ENCODE data around the gene ELFN1. TPM values are rescaled to one million over a fixed set of nuclear protein-coding genes. Genes with fewer than 3 reads are reported as not detected.

Gene ELFN1
- total and polyA plus RNA-seq, 2 donors (not counting 3 experiments of a cell fraction or from before 2014, with no cell fraction given): 0.37 to 1.0 TPM

DNA sequence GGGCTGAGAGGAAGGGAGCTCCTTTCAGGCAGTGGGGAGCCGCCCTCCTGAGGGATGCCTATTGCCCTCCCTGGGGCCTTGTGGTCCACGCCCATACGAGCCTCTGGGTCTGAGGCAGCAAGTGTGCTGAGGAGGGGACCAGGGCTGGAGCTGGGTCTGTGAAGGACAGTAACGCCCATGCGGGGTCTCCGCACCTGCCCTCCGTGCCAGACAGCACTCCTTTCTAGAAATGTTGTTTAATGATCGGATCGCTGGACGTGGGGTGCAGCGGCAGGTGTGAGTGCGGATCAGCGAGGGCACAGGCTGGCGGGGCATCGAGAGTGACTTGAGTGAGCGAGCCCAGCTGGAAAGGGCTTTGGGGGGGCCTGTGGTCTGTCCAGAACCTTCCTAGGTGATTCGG is 70.1 kb downstream of the ELFN1 start:
- FAIRE-seq: no peak
- Histone ChIP-seq H3K9ac (replicated peaks; ENCODE audit: extremely low read depth, insufficient read depth, low read length) (no peak overlapping the region), H2AFZ (ENCODE audit: low read depth, low read length) (no peak overlapping the region), H3K4me3 (replicated peaks in 1 of 3; ENCODE audit: insufficient read depth in 1 of 3, low read depth in 1 of 3, low read length in 3 of 3) (no peak overlapping the region), H3K4me1 (ENCODE audit: control insufficient read depth, extremely low read depth, insufficient read depth, low read length) (peaks cover 15% of the 10 kb centered on the region), H3K9me3 (replicated peaks; ENCODE audit: control insufficient read depth, insufficient read depth, low read length) (no peaks in the 10 kb centered on the region), H3K9me1 (replicated peaks; ENCODE audit: control insufficient read depth, extremely low read depth, insufficient read depth, low read length) (no peaks in the 10 kb centered on the region), H3K79me2 (ENCODE audit: control insufficient read depth, insufficient read depth, low read length) (no peaks in the 10 kb centered on the region), H4K20me1 (replicated peaks; ENCODE audit: control insufficient read depth, extremely low read depth, insufficient read depth, low read length) (no peaks in the 10 kb centered on the region), H3K27me3 (ENCODE audit: control insufficient read depth in 2 of 2, insufficient read depth in 2 of 2, low read length in 2 of 2) (no peaks in the 10 kb centered on the region), H3K27ac (ENCODE audit: insufficient read depth, low read depth, low read length) (no peak overlapping the region), H3K36me3 (ENCODE audit: control insufficient read depth in 2 of 2, extremely low read depth in 1 of 2, insufficient read depth in 2 of 2, low read length in 2 of 2) (no peaks in the 10 kb centered on the region), H3K4me2 (ENCODE audit: insufficient read depth, low read length) (no peak overlapping the region)
- DNase-seq (ENCODE audit: low read depth, low spot score): no peak
- no TSS peak for BruUV-seq (replicated peaks)
- intact Hi-C loops (cut with micrococcal nuclease): no loop called here
- ChIA-PET POLR2A (no interaction called here), CTCF (no interaction called here)
- dilution Hi-C loops (cut with MboI; ENCODE audit: extremely low pct_ligation_motif_present, low sequenced_read_pairs): no loop called here
- TF ChIP-seq EZH2 (IDR thresholded peaks at IDR 0.05; ENCODE audit: borderline replicate concordance, low read depth, low read length, severe bottlenecking): no peak
- TF ChIP-seq JUN (IDR thresholded peaks at IDR 0.05; ENCODE audit: borderline replicate concordance, insufficient read depth, insufficient read length, low read depth): no peak
- no peak for TF ChIP-seq POLR2AphosphoS5 (IDR thresholded peaks at IDR 0.05; ENCODE audit: insufficient read depth, low read depth, low read length)
- TF ChIP-seq, protein P1, sequence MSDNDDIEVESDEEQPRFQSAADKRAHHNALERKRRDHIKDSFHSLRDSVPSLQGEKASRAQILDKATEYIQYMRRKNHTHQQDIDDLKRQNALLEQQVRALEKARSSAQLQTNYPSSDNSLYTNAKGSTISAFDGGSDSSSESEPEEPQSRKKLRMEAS (IDR thresholded peaks at IDR 0.05; ENCODE audit: insufficient read depth, insufficient read length): no peak
- TF ChIP-seq POLR2A (IDR thresholded peaks at IDR 0.05; ENCODE audit: low read depth, low read length): no peak
- TF ChIP-seq MYC (IDR thresholded peaks at IDR 0.05; ENCODE audit: low read depth, low read length): no peak
- TF ChIP-seq FOS (IDR thresholded peaks at IDR 0.05; ENCODE audit: borderline replicate concordance, insufficient read depth, low read length): no peak
- no peak for TF ChIP-seq GATA2 (IDR thresholded peaks at IDR 0.05; ENCODE audit: insufficient read depth, insufficient read length, low read depth, low read length)
- TF ChIP-seq, protein P2, sequence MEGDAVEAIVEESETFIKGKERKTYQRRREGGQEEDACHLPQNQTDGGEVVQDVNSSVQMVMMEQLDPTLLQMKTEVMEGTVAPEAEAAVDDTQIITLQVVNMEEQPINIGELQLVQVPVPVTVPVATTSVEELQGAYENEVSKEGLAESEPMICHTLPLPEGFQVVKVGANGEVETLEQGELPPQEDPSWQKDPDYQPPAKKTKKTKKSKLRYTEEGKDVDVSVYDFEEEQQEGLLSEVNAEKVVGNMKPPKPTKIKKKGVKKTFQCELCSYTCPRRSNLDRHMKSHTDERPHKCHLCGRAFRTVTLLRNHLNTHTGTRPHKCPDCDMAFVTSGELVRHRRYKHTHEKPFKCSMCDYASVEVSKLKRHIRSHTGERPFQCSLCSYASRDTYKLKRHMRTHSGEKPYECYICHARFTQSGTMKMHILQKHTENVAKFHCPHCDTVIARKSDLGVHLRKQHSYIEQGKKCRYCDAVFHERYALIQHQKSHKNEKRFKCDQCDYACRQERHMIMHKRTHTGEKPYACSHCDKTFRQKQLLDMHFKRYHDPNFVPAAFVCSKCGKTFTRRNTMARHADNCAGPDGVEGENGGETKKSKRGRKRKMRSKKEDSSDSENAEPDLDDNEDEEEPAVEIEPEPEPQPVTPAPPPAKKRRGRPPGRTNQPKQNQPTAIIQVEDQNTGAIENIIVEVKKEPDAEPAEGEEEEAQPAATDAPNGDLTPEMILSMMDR (IDR thresholded peaks at IDR 0.05; ENCODE audit: extremely low read depth in 1 of 2, insufficient read depth in 1 of 2, low read depth in 1 of 2, low read length in 2 of 2): no peak

Measured in endothelial cell of umbilical vein (primary cell).